ENCODE results near the gene CTNND2.
"Not testable (repeated sequence)": the region's sequence is repeated elsewhere in the genome, so short reads cannot be mapped to it uniquely, and the experiment has no call there.

The CTNND2 gene

GRCh38 chr5:11857391-11857790 is 46.9 kb downstream of the CTNND2 start:
- DNase-seq, result no peak

- DNase-seq, result no peak
These were observed 49.3 kb downstream of the CTNND2 start for GRCh38 chr5:11854936-11855335.

GRCh38 chr5:11853796-11854195 is 50.5 kb downstream of the CTNND2 start:
- DNase-seq, result no peak

DNA sequence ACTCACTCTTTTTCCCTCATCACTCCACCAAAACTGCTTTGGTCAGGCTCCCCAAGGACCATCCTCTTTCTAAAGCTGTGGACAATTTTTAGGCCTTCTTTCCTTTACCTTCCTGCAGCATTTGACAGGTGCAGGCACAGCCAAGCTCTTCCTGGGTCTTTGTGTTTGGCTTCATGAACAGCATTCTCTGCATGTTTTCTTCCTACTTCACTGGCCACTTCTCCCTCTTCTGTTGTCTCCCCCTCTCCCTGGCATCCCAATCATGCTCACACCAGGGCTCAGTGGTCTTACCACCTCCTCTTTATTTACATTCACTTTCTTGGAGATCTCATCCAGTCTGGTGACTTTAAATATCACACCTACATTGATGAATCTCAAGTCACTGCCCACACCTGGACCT is 51.1 kb downstream of the CTNND2 start:
- DNase-seq, result no peak

DNA sequence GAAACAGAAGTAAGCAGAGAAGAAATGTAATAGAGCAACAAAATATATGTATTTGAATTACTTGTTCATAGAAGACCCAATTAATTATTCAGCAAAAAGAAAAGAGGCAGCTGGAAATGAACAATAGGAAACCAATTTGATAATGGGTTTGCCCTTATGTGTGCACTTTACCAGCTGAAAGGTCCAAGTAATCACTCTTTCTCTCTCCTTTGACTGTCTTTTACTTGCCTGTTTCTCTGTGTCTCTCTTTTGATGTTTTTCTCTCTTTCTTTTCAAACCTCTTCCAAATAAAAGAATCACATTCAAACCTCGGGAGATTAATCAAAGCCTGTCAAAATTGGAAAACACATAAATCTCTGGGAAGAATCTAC is 51.5 kb downstream of the CTNND2 start:
- no peak for DNase-seq

DNA sequence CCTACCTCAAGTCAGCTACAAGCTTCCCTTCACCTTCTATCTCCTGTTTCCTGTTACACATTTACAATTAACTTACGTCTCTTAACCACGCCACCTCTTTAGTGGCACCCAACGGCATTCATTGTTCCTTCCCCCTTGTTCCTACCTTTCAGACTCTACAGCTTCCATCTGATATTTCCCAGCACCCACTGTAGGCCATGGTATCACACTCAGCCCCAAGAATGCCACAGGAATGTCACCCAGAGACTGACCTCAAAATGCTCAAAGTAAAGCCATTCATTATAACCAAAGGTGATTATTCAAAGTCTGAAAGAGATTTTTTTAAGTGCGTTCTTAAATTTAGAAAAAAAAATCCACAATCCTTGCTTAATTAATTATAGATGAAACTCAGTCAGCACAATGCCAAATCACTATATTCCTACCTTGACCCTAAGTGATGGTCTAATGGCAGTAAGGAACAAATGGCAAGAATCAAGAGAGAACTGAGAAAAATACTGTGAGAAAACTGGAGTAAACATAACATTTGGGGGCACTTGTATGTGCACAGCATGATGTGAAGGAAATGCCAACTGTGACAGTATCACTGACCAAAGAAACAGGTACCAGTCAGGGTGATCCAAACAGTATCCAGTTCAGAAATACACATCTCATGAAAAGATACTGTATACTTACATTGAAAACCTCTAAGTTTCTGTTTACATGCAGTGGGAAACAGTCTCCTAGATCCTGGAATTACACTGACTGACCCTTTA is 52.1 kb downstream of the CTNND2 start:
- DNase-seq, result no peak

GRCh38 chr5:11851416-11851815 is 52.8 kb downstream of the CTNND2 start:
- DNase-seq, result no peak

DNA sequence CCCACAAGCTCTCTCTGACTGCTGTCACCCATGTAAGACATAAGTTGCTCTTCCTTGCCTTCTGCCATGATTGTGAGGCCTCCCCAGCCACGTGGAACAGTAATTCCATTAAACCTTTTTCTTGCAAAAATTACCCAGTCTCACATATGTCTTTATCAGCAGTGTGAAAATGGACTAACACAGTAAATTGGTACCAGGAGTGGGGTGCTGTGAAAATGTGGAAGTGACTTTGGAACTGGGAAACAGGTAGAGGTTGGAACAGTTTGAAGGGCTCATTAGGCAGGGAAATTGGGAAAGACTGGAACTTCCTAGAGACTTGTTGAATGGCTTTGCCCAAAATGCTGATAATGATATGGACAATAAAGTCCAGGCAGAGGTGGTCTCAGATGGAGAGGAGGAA is 75.7 kb downstream of the CTNND2 start:
- not testable (repeated sequence) for DNase-seq

- DNase-seq, result no peak
These were observed 81.6 kb downstream of the CTNND2 start for GRCh38 chr5:11822598-11822997.

- no peak for DNase-seq
These were observed 88.3 kb downstream of the CTNND2 start for GRCh38 chr5:11815916-11816315.

GRCh38 chr5:11815481-11815880 is 88.8 kb downstream of the CTNND2 start:
- DNase-seq, result no peak

DNA sequence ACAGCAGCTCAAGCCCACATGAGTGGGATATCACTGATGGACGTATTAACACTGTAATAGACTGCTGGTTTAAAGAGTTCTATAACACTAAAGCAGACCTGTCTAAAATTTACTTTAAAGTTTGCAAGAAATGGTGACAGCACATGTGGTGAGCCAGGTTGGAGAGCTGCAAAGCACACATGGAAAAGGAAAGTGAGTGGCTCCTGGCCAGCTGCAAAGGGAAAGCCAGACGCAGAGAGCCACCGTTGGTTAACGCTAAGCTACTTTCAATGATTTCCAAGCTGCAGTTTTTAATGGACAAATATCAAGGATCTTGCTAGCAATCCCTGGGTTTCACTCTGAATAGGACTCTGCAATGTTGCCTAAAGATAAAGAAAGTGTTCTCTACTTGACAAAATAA is 89.9 kb downstream of the CTNND2 start:
- no peak for DNase-seq

DNA sequence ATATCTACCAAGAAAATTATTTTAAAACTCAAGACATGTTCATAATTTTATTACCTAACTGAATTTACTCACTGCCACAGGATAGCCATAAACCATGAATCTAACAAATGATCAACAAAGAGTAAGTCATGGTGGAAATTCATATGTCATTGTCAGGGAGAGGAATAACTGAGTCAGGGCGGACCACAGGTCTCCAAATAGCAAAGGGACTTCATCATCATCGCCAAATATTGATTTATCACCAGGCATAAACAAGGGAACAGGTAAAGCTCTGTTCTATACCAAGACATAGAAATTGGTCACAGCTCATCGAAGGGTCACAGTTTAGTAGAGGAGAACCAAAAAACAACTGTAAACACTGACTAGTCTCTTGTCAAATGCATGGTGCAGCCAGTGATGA is 94.8 kb downstream of the CTNND2 start:
- no peak for DNase-seq

GRCh38 chr5:11803436-11803835 is 100.8 kb downstream of the CTNND2 start:
- no peak for DNase-seq

GRCh38 chr5:11801061-11801460 is 103.2 kb downstream of the CTNND2 start:
- DNase-seq, result no peak

GRCh38 chr5:11797132-11797531 is 107.1 kb downstream of the CTNND2 start:
- DNase-seq, result no peak

GRCh38 chr5:11793396-11793795 is 110.8 kb downstream of the CTNND2 start:
- DNase-seq, result no peak

- DNase-seq, result no peak
These were observed 111.6 kb downstream of the CTNND2 start for GRCh38 chr5:11792621-11793020.

GRCh38 chr5:11791792-11792191 is 112.5 kb downstream of the CTNND2 start:
- no peak for DNase-seq

GRCh38 chr5:11790201-11790600 is 114.0 kb downstream of the CTNND2 start:
- no peak for DNase-seq

DNA sequence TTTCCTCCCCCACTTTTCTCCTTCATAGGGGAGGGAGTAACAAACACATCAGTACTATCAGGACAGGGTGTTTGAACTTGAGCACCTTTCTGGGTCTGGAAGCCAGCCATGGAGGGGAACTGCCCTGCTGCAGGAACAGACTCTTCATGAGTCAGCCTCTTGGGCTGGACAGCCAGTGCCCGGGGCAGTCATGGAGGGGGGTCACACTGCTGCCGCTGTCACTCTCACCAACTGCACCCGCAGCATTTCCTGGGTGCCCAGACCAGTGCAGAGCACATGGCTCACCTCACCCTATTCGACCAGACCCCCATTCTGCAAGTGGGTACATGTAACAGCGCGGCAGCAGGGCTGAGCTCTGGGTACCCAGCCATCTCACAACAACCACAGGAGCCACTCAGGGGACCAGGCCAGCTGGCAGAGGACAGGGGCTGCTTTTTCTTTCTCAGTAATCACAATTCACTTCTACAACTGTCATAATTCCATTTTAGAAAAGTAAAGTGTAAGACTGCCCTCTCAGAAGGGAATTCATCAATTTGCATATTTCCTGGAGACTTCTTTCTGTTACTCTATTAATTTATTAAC is 118.4 kb downstream of the CTNND2 start:
- no peak for DNase-seq

GRCh38 chr5:11780641-11781345 is 123.5 kb downstream of the CTNND2 start:
- no peak for DNase-seq

GRCh38 chr5:11777096-11777495 is 127.2 kb downstream of the CTNND2 start:
- DNase-seq, result no peak

DNA sequence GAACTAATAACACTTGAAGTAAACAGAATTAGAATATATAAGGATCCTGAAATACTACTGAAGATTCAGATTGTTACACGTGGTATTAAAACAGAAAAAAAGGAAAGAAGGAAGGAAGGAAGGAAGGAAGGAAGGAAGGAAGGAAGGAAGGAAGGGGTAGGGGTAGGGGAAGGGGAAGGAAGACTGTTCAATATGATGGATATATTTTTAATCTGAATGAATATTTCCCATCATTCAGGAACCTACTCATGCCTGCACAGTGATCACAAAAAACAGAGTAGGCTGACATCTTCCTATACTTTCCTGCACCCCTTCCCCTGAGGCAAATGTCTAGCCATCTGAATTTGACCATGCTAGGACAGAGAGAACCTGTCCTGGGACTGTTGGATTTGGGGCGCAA is 133.9 kb downstream of the CTNND2 start:
- no peak for DNase-seq
